ENCODE measurements around the gene CTCF. TPM values are rescaled to one million over a fixed set of nuclear protein-coding genes. Genes with fewer than 3 reads are reported as not detected.

The CTCF gene
- total and polyA plus RNA-seq, 12 donors, result 11.9 to 31.0 (median 23.8) TPM

DNA sequence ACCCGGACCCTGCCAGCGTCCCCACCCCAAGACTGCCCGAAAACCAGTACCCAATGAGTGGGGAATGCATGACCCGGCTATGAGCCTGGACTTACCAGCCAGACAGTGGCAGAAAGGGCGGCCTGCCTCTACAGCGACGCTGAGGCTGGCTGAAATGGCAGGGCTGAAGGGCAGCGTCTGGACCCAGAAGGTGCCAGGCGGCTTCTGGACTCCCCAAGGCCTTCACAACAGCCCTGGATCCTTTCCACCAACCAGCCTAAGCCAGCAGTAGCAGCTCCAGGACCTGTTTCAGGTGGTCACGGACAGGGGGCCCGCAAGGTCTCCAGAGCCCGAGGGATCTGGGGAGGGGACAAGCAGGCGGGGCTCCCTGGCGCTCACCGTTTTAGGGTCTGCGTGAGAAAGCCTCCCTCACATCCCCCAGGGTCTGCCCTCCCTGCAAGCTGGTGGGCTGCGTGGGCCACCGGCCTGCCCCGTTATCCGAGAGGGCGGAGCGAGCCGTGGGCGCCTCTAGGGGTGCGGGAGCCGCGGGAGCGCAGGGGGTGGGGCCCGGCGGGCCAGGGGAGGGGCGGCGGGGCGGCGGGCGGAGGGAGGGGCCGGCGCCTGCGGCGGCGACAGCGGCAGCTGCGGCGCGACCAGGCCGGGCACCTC is 34.0 kb upstream of the CTCF start, which contains the start of gene RIPOR1:
TSS of gene RIPOR1 (plus strand) at position 608 of the 648 bp plus-strand sequence. CDS start 9,618 bp downstream, outside the sequence.
- H3K27ac ChIP-seq, result peak within 1 kb of the TSS; percentile 94 to 100 (median 98)
- no peaks in the 10 kb centered on the region for H3K9me3 ChIP-seq
- ATAC-seq (peak; percentile 49 to 68 (median 60)), DNase-seq (peak; percentile 74 to 81)
- H3K27me3 ChIP-seq, result no peaks in the 10 kb centered on the region
- peaks cover 11 to 67% (median 43%) of the 10 kb centered on the region in 9 donors for H3K4me1 ChIP-seq
- peaks cover 0 to 5% (median 0%) of the 10 kb centered on the region in 9 donors for H3K36me3 ChIP-seq
- 13 to 14% methylated on average over 41 to 45 of the region's 45 CpGs for WGBS, 2 donors
- intact Hi-C loops (cut with DNase I), result loop anchor here in 3 of 10 donors (10.0 kb wide), 2 partner anchors 316 to 406 kb away; partner anchors contain the start of genes CTRL (in 3 of the 3), PSMB10 (in 3 of the 3), CENPT (in 1 of the 3) and NUTF2 (in 1 of the 3)
- peak within 1 kb of the TSS; percentile 77 to 99 (median 95) for H3K4me3 ChIP-seq
- TF ChIP-seq, protein P1, sequence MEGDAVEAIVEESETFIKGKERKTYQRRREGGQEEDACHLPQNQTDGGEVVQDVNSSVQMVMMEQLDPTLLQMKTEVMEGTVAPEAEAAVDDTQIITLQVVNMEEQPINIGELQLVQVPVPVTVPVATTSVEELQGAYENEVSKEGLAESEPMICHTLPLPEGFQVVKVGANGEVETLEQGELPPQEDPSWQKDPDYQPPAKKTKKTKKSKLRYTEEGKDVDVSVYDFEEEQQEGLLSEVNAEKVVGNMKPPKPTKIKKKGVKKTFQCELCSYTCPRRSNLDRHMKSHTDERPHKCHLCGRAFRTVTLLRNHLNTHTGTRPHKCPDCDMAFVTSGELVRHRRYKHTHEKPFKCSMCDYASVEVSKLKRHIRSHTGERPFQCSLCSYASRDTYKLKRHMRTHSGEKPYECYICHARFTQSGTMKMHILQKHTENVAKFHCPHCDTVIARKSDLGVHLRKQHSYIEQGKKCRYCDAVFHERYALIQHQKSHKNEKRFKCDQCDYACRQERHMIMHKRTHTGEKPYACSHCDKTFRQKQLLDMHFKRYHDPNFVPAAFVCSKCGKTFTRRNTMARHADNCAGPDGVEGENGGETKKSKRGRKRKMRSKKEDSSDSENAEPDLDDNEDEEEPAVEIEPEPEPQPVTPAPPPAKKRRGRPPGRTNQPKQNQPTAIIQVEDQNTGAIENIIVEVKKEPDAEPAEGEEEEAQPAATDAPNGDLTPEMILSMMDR (IDR thresholded peaks at IDR 0.05), result peak in 3 of 9 donors; percentile 11 to 23 (median 14)

DNA sequence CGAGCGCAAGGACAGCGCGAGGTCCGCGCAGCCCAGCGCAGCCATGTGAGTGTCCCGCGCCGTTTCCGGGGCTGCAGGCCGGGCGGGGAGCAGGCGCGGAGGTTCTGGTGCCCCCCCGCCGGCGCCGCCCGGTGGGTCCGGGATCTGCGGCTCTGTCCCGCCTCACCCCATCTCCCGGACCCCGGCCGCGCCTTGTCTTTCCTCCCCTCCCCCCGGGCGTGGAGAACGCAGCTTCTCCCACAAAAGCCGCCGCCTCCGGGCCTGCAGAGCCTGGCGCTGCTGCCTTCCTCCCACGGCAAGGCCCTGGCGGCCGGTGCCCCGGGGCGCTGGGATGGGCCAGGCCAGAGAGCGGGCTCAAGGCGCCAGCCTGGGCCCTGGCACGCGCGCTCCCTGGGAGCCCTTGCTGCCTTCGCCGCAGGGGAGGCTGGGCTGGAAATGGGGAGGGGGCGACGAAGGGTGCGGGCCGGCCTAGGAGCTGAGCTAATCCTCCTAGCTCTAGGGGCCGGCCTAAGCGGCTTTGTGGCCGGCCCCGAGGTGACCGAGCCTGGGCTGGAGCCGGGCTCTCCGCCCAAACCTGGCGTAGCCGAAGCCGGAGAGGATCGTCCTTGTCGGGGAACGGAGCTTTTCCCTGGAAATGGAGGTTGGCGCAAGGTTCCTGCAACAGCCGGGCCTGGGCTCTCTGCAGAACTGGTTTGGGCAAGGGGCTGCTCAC is 33.3 kb upstream of the CTCF start:
- 0% methylated on average over 42 to 65 of the region's 65 CpGs for WGBS, 2 donors
- no peaks in the 10 kb centered on the region for H3K27me3 ChIP-seq
- ATAC-seq (peak; percentile 13 to 45 (median 18)), DNase-seq (peak; percentile 53 to 58)
- intact Hi-C loops (cut with DNase I), result loop anchor here in 3 of 10 donors (10.0 kb wide), 2 partner anchors 316 to 406 kb away; partner anchors contain the start of genes CTRL (in 3 of the 3), PSMB10 (in 3 of the 3), CENPT (in 1 of the 3) and NUTF2 (in 1 of the 3)
- peaks cover 13 to 74% (median 49%) of the 10 kb centered on the region in 9 donors for H3K4me1 ChIP-seq
- peaks cover 0 to 5% (median 0%) of the 10 kb centered on the region in 9 donors for H3K36me3 ChIP-seq
- no peaks in the 10 kb centered on the region for H3K9me3 ChIP-seq
- H3K4me3 ChIP-seq, result peak overlapping the region; percentile 77 to 99 (median 95)
- TF ChIP-seq, protein P1 (IDR thresholded peaks at IDR 0.05), result no peak
- peak overlapping the region; percentile 94 to 100 (median 98) for H3K27ac ChIP-seq

DNA sequence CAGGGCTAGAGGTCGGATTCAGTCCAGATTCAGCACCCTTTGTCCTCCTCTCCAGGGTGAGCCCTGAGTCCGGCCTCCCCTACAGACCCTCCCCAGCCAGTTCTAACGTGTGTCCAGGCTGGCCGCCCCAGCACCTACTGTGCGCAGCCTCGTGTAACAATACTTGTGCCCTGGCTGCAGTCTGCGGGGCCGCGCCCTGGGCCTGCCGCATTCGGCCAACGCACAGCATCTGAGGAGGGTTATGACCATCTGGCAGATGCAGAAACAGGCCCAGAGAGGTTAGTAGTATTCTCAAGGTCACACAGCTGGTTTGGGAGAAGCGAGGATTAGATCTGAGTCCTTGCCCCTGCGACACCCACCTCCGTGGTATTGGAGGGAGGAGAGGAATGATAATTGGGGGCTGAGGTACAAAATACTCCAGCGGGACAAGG is 32.7 kb upstream of the CTCF start:
- ATAC-seq, result peak; percentile 2 to 42 (median 14)
- no peak for DNase-seq
- Histone ChIP-seq H3K27ac (peak overlapping the region; percentile 94 to 100 (median 98)), H3K36me3 (peaks cover 0 to 5% (median 0%) of the 10 kb centered on the region in 9 donors), H3K4me3 (peak overlapping the region; percentile 77 to 99 (median 95)), H3K4me1 (peaks cover 13 to 80% (median 55%) of the 10 kb centered on the region in 9 donors), H3K9me3 (no peaks in the 10 kb centered on the region), H3K27me3 (no peaks in the 10 kb centered on the region)
- intact Hi-C loops (cut with DNase I), result loop anchor here in 3 of 10 donors (10.0 kb wide), 2 partner anchors 315 to 405 kb away; partner anchors contain the start of genes CTRL (in 3 of the 3), PSMB10 (in 3 of the 3), CENPT (in 1 of the 3) and NUTF2 (in 1 of the 3)
- TF ChIP-seq, protein P1 (IDR thresholded peaks at IDR 0.05), result no peak
- 3 to 5% methylated on average over 16 of the region's 16 CpGs for WGBS, 2 donors
